ENCODE measurements around the gene RFT1. TPM values are rescaled to one million over a fixed set of nuclear protein-coding genes. Genes with fewer than 3 reads are reported as not detected.
A peak's percentile ranks its signal among the peaks of the same experiment; 100 is the strongest.

Gene RFT1
- total RNA-seq, result 28.8 and 29.8 TPM in 2 replicates
- polyA plus RNA-seq, result 39.9 TPM in 2 replicates
- polyA plus RNA-seq (2011; cell fraction: cytosol; rRNA removed), result 18.3 and 21.4 TPM in 2 replicates
- polyA plus RNA-seq (2011; cell fraction: nucleus; rRNA removed), result 14.0 and 16.3 TPM in 2 replicates
- 22.1 and 24.5 TPM in 2 replicates for polyA plus RNA-seq (2012)
- 72.6 and 84.6 TPM in 2 replicates for polyA minus RNA-seq
- 11.4 TPM for polyA minus RNA-seq (2011; cell fraction: cytosol; rRNA and poly(A)+ RNA removed)
- polyA minus RNA-seq (2011; cell fraction: nucleus; rRNA and poly(A)+ RNA removed), result 9.4 and 11.6 TPM in 2 replicates
- Bru-seq, nascent RNA, result percentile 67 among the genes with signal in this experiment
- BruChase-seq, experiment 1, labeled RNA remaining after a 6-hour chase, result percentile 57 among the genes with signal in this experiment
- percentile 54 among the genes with signal in this experiment for BruChase-seq, experiment 2, labeled RNA remaining after a 2-hour chase
- long read RNA-seq, full-length matches to known transcripts, result 128 of 164 reads
- long read RNA-seq, partial matches to known transcripts, result 4 of 164 reads
- long read RNA-seq, other reads (novel, unspliced or antisense), result 32 of 164 reads

GRCh38 chr3:53130179-53131061 lies at the start of gene RFT1:
Gene RFT1 (minus strand): TSS chr3:53130435. CDS start chr3:53130400, 35 bp downstream.
- CTCF ChIA-PET, result interaction anchor here (1.0 to 8.0 kb wide), 2 partner anchors 15 to 67 kb away, joined by 5 to 199 read pairs; no protein-coding TSS in a partner anchor
- no peaks in the 10 kb centered on the region for H3K9me3 ChIP-seq (replicated peaks; ENCODE audit: control insufficient read depth, insufficient read depth, low read length)
- no peaks in the 10 kb centered on the region for H3K27me3 ChIP-seq (ENCODE audit: control insufficient read depth in 2 of 2, insufficient read depth in 2 of 2, low read length in 2 of 2)
- TSS peak; percentile 99 for BruUV-seq (replicated peaks)
- H3K27ac ChIP-seq (ENCODE audit: insufficient read depth, low read depth, low read length), result peak within 1 kb of the TSS; percentile 70
- peak within 1 kb of the TSS; percentile 90 to 99 (median 91) for H3K4me3 ChIP-seq (replicated peaks in 1 of 3; ENCODE audit: insufficient read depth in 1 of 3, low read depth in 1 of 3, low read length in 3 of 3)
- peaks cover 14% of the 10 kb centered on the region for H3K4me1 ChIP-seq (ENCODE audit: control insufficient read depth, extremely low read depth, insufficient read depth, low read length)
- TF ChIP-seq MYC (IDR thresholded peaks at IDR 0.05; ENCODE audit: low read depth, low read length), result peak; percentile 77
- peak; percentile 95 for TF ChIP-seq POLR2AphosphoS5 (IDR thresholded peaks at IDR 0.05; ENCODE audit: insufficient read depth, low read depth, low read length)
- TF ChIP-seq, protein P1, sequence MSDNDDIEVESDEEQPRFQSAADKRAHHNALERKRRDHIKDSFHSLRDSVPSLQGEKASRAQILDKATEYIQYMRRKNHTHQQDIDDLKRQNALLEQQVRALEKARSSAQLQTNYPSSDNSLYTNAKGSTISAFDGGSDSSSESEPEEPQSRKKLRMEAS (IDR thresholded peaks at IDR 0.05; ENCODE audit: insufficient read depth, insufficient read length), result peak; percentile 67
- peak; percentile 96 for TF ChIP-seq POLR2A (IDR thresholded peaks at IDR 0.05; ENCODE audit: low read depth, low read length)
- no peak for TF ChIP-seq FOS (IDR thresholded peaks at IDR 0.05; ENCODE audit: borderline replicate concordance, insufficient read depth, low read length)
- H2AFZ ChIP-seq (ENCODE audit: low read depth, low read length), result peak within 1 kb of the TSS; percentile 87
- intact Hi-C loops (cut with micrococcal nuclease) (loop anchor here (1.0 kb wide), 1 partner anchor 29 kb away; no protein-coding TSS in a partner anchor), dilution Hi-C loops (cut with MboI; ENCODE audit: extremely low pct_ligation_motif_present, low sequenced_read_pairs) (no loop called here)
- peak; percentile 93 for FAIRE-seq
- H3K4me2 ChIP-seq (ENCODE audit: insufficient read depth, low read length), result peak within 1 kb of the TSS; percentile 99
- H3K79me2 ChIP-seq (ENCODE audit: control insufficient read depth, insufficient read depth, low read length), result peaks cover 16% of the 10 kb centered on the region
- H3K9me1 ChIP-seq (replicated peaks; ENCODE audit: control insufficient read depth, extremely low read depth, insufficient read depth, low read length), result no peaks in the 10 kb centered on the region
- H3K9ac ChIP-seq (replicated peaks; ENCODE audit: extremely low read depth, insufficient read depth, low read length), result peak within 1 kb of the TSS; percentile 93
- H4K20me1 ChIP-seq (replicated peaks; ENCODE audit: control insufficient read depth, extremely low read depth, insufficient read depth, low read length), result no peaks in the 10 kb centered on the region
- POLR2A ChIA-PET, result no interaction called here
- peaks cover 0 to 2% of the 10 kb centered on the region in 2 experiments for H3K36me3 ChIP-seq (ENCODE audit: control insufficient read depth in 2 of 2, extremely low read depth in 1 of 2, insufficient read depth in 2 of 2, low read length in 2 of 2)
- peak; percentile 96 for DNase-seq (ENCODE audit: low read depth, low spot score)
